Natural killer cell (primary cell): ENCODE data around the gene ELMO1. TPM values are rescaled to one million over a fixed set of nuclear protein-coding genes. Genes with fewer than 3 reads are reported as not detected.

Experiments used
- ATAC-seq, 3 donors: fragments of 150-1000 bp in 2 of 3; fragments of 200-7000 bp in 1 of 3; cut with Tn5 transposase; 1 replicate in 1 of 3; 2 replicates in 2 of 3; pipeline ENCODE4 v1.10.0; 2021; ENCODE audit warnings: mild to moderate bottlenecking in 2 of 3, moderate library complexity in 2 of 3
- DNase-seq, 2 donors: peaks; one replicate each; pipeline versions ENCODE4 v3.0.0 to v3.0.0-alpha.2; 2013 to 2021; ENCODE audit warnings: mixed read lengths in 1 of 2
- H3K27ac ChIP-seq: one replicate; pipeline ENCODE4 v1.5.1; 2013; ENCODE audit warnings: mild to moderate bottlenecking, low read length
- H3K27me3 ChIP-seq: one replicate; pipeline ENCODE4 v1.6.1; 2013; ENCODE audit warnings: low read length; ENCODE audit not compliant: control insufficient read depth, insufficient read depth
- H3K36me3 ChIP-seq: one replicate; pipeline ENCODE4 v1.6.1; 2013; ENCODE audit warnings: low read length; ENCODE audit not compliant: control insufficient read depth, insufficient read depth
- H3K4me1 ChIP-seq: one replicate; pipeline ENCODE4 v1.6.1; 2013; ENCODE audit warnings: low read length; ENCODE audit not compliant: control insufficient read depth, insufficient read depth
- H3K4me3 ChIP-seq: one replicate; pipeline ENCODE4 v1.5.1; 2013; ENCODE audit warnings: low read length
- H3K9me3 ChIP-seq: one replicate; pipeline ENCODE4 v1.6.1; 2013; ENCODE audit warnings: low read length; ENCODE audit not compliant: control insufficient read depth, insufficient read depth
- H3K27ac Mint-ChIP-seq, 2 donors: one replicate each; pipeline ENCODE4 v1.8.0; 2022; ENCODE audit warnings: mild to moderate bottlenecking in 2 of 2, mixed read lengths in 2 of 2, moderate library complexity in 1 of 2
- H3K27me3 Mint-ChIP-seq, 2 donors: one replicate each; pipeline ENCODE4 v1.8.0; 2022; ENCODE audit warnings: low read depth in 2 of 2, mixed read lengths in 2 of 2
- H3K36me3 Mint-ChIP-seq: one replicate; pipeline ENCODE4 v1.8.0; 2022; ENCODE audit warnings: mixed read lengths
- H3K4me1 Mint-ChIP-seq, 2 donors: one replicate each; pipeline ENCODE4 v1.8.0; 2022; ENCODE audit warnings: mixed read lengths in 2 of 2
- H3K4me3 Mint-ChIP-seq: one replicate; pipeline ENCODE4 v1.8.0; 2022; ENCODE audit warnings: mild to moderate bottlenecking, moderate library complexity, mixed read lengths
- H3K9me3 Mint-ChIP-seq, 2 donors: one replicate each; pipeline ENCODE4 v1.8.0; 2022; ENCODE audit warnings: mixed read lengths in 2 of 2
- WGBS: methylation state at CpG from one replicate; pipeline ENCODE4 v1.1.7; 2013; ENCODE audit warnings: missing lambda C conversion rate; ENCODE audit not compliant: insufficient coverage; 5-methylcytosine and 5-hydroxymethylcytosine counted together
- intact Hi-C: fragments of 100-400 bp; cut with micrococcal nuclease; formaldehyde crosslinking; loops from one replicate; pipeline ENCODE4 v1.14.2; 2022
- total RNA-seq, 4 donors: library from RNA; stranded (reverse); fragments of 120-200 nt in 1 of 4; gene quantifications; one replicate each; pipeline versions ENCODE4 v1.2.3 to v1.2.4, GENCODE V29; 2013 to 2022
- TF ChIP-seq, protein P1 (sequence below): fragments of 200-600 bp; IDR thresholded peaks from one replicate; pipeline ENCODE4 v1.8.0; 2022; ENCODE audit warnings: antibody characterized with exemption

The ELMO1 gene
- total RNA-seq, 3 donors from 2014 or later (not counting 1 experiment from before 2014, with no cell fraction given), result 127 to 147 (median 130) TPM

DNA sequence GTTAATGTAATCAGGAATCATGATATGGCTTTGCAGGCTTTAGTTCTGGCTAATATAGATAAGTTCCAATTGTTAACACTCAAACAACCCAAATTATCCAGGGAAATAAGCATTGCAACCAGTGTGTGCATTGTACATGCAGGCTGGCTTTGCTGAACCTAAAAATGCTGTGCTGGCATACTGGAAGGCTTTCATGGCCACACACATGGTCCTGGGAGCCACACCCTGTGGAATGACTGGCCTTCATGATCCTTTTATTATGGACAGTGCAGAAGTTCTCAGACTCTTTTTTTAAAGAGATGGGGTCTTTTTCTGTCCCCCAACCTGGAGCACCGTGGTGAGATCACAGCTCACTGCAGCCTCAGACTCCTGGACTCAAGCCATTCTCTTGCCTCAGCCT lies 5.0 kb downstream of the ELMO1 start:
- no peaks in the 10 kb centered on the region for H3K27me3 ChIP-seq
- H3K4me1 ChIP-seq, result peaks cover 43% of the 10 kb centered on the region
- TF ChIP-seq, protein P1, sequence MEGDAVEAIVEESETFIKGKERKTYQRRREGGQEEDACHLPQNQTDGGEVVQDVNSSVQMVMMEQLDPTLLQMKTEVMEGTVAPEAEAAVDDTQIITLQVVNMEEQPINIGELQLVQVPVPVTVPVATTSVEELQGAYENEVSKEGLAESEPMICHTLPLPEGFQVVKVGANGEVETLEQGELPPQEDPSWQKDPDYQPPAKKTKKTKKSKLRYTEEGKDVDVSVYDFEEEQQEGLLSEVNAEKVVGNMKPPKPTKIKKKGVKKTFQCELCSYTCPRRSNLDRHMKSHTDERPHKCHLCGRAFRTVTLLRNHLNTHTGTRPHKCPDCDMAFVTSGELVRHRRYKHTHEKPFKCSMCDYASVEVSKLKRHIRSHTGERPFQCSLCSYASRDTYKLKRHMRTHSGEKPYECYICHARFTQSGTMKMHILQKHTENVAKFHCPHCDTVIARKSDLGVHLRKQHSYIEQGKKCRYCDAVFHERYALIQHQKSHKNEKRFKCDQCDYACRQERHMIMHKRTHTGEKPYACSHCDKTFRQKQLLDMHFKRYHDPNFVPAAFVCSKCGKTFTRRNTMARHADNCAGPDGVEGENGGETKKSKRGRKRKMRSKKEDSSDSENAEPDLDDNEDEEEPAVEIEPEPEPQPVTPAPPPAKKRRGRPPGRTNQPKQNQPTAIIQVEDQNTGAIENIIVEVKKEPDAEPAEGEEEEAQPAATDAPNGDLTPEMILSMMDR, result no peak
- no peak overlapping the region for H3K27ac ChIP-seq
- intact Hi-C loops, result no loop called here
- H3K36me3 Mint-ChIP-seq, result peaks cover under 1% of the 10 kb centered on the region
- H3K4me3 Mint-ChIP-seq, result no peak overlapping the region
- ATAC-seq (no peak), DNase-seq (no peak)
- no peak overlapping the region for H3K27ac Mint-ChIP-seq
- H3K27me3 Mint-ChIP-seq, result peaks cover 0 to 3% of the 10 kb centered on the region in 2 donors
- peaks cover 74 to 90% of the 10 kb centered on the region in 2 donors for H3K4me1 Mint-ChIP-seq
- no peaks in the 10 kb centered on the region for H3K9me3 ChIP-seq
- H3K9me3 Mint-ChIP-seq, result no peaks in the 10 kb centered on the region
- no peaks in the 10 kb centered on the region for H3K36me3 ChIP-seq
- WGBS, result 93% methylated on average over 1 of the region's 1 CpG
- no peak overlapping the region for H3K4me3 ChIP-seq

DNA sequence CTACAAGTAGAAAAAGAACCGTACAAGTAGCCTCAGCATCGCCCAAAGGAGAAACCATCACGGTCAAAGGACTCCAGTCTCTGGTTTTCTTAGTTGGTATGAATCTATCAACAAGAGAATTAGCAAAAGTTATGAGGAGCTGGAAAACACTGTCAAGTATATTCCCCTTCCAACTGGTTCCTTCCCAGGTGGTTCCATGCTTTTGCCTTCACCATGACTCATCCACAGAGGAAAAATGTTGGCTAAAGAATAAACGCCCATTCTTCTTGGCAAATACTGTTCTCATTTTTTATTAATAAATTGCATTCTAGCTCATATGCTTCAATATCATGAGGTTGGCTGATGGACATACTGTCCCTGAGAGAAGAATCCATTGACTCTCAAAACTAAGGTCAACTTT lies 6.4 kb downstream of the ELMO1 start:
- WGBS, result 97% methylated on average over 4 of the region's 4 CpGs
- Histone ChIP-seq H3K36me3 (no peaks in the 10 kb centered on the region), H3K27ac (peak overlapping the region; percentile 70), H3K4me3 (no peak overlapping the region), H3K27me3 (no peaks in the 10 kb centered on the region), H3K9me3 (no peaks in the 10 kb centered on the region), H3K4me1 (peaks cover 40% of the 10 kb centered on the region)
- no peaks in the 10 kb centered on the region for H3K9me3 Mint-ChIP-seq
- H3K4me3 Mint-ChIP-seq, result peak overlapping the region; percentile 78
- ATAC-seq (no peak), DNase-seq (no peak)
- H3K27me3 Mint-ChIP-seq, result no peaks in the 10 kb centered on the region
- peaks cover 66 to 87% of the 10 kb centered on the region in 2 donors for H3K4me1 Mint-ChIP-seq
- intact Hi-C loops, result no loop called here
- TF ChIP-seq, protein P1, result no peak
- H3K36me3 Mint-ChIP-seq, result no peaks in the 10 kb centered on the region
- peak overlapping the region; percentile 85 to 88 for H3K27ac Mint-ChIP-seq

DNA sequence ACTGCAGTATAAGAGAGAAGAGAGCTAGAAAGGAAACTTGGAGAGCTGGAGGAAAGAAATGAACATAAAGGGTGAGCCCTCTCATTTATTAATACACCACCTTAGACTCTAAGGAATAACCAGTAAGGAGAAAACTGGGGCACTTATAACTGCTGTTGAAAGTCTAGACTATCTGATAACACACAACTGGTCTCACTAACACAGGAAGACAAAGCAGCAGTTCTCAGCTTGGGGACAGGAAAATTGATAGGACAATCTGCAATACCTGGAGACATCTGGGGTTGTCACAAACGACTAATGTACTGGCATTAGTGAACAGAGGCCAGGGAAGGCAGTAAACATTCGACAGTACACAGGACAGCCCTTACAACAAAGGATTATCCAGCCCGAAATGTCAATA lies 6.8 kb downstream of the ELMO1 start:
- H3K4me3 Mint-ChIP-seq, result peak overlapping the region; percentile 78
- H3K27ac Mint-ChIP-seq, result peak overlapping the region; percentile 85 to 88
- no peaks in the 10 kb centered on the region for H3K36me3 ChIP-seq
- H3K9me3 ChIP-seq, result no peaks in the 10 kb centered on the region
- peak overlapping the region; percentile 70 for H3K27ac ChIP-seq
- whole genome bisulfite sequencing, result 63% methylated on average over 3 of the region's 3 CpGs
- H3K36me3 Mint-ChIP-seq, result no peaks in the 10 kb centered on the region
- peaks cover 62 to 83% of the 10 kb centered on the region in 2 donors for H3K4me1 Mint-ChIP-seq
- H3K27me3 Mint-ChIP-seq, result no peaks in the 10 kb centered on the region
- ATAC-seq (no peak), DNase-seq (no peak)
- H3K4me1 ChIP-seq, result peaks cover 35% of the 10 kb centered on the region
- intact Hi-C loops, result no loop called here
- H3K27me3 ChIP-seq, result no peaks in the 10 kb centered on the region
- no peak overlapping the region for H3K4me3 ChIP-seq
- H3K9me3 Mint-ChIP-seq, result no peaks in the 10 kb centered on the region
- TF ChIP-seq, protein P1, result no peak

DNA sequence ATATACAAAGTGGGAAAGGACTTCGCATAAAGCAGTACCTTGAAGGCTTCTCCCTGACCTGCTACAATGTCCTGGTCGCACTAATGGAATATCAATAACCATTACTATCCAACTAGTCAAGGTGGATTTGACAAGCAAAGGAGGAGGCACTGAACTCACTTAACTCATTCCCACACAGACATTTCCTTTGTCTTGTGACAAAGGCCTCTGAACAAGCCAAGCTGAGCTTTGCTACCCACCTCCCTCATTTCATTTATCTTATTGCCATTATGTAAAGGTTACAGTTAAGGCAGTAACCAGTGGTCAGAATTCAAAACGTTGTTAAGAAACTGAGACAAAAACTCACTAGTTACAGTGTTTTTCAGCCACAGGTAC lies 7.3 kb downstream of the ELMO1 start:
- Histone ChIP-seq H3K27ac (peak overlapping the region; percentile 70), H3K4me1 (peaks cover 31% of the 10 kb centered on the region), H3K9me3 (no peaks in the 10 kb centered on the region), H3K36me3 (no peaks in the 10 kb centered on the region), H3K27me3 (no peaks in the 10 kb centered on the region), H3K4me3 (no peak overlapping the region)
- TF ChIP-seq, protein P1, result no peak
- H3K27ac Mint-ChIP-seq, result peak overlapping the region; percentile 85 to 88
- H3K27me3 Mint-ChIP-seq, result no peaks in the 10 kb centered on the region
- intact Hi-C loops, result no loop called here
- 77% methylated on average over 2 of the region's 3 CpGs for WGBS
- ATAC-seq (peak; percentile 12 to 15 (median 14)), DNase-seq (no peak)
- H3K4me3 Mint-ChIP-seq, result peak overlapping the region; percentile 78
- H3K9me3 Mint-ChIP-seq, result no peaks in the 10 kb centered on the region
- no peaks in the 10 kb centered on the region for H3K36me3 Mint-ChIP-seq
- peaks cover 62 to 83% of the 10 kb centered on the region in 2 donors for H3K4me1 Mint-ChIP-seq
